ENCODE results near the gene MALL. TPM values are rescaled to one million over a fixed set of nuclear protein-coding genes. Genes with fewer than 3 reads are reported as not detected.

MALL gene
- total and polyA plus RNA-seq, 2 of the 8 experiments (the other 6 are each of a cell fraction or from before 2014, with no cell fraction given) = 3.9 to 8.0 TPM

DNA sequence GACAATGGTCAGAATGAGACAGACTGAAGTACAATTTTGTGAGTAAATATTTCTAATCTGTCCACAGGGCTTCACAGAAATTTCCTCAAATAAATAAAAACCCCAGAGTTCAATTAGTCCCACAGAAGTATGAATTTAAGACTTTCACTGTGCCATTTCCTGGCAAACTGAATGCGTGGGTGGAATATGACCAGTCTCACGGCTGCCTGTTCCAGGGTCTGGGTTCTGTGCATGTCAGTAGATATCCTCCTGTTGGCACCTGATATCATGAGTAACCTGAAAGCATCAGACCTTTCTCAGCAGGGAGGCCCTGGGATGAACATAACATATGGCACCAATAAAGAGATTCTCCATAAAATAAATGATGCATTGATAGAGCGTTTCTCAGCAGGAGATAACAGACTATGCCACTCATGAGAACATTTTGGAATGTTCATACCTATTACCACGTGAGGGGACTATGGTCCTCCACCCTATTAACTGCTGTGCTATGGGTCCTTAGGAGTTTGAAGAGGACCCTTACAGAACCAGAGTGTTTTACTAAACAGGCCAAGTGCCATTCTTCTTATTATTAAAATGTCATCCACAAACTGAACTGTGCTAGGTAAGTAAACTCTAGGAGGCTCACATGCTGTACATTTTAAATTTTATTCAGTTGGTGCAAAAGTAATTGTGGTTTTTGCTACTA, 10.6 kb upstream of the MALL start:
- FAIRE-seq (no peak), DNase-seq (ENCODE audit: low read depth in 1 of 2, low spot score in 2 of 2) (no peak)
- Histone ChIP-seq H3K79me2 (ENCODE audit: control insufficient read depth in 1 of 2, insufficient read depth in 2 of 2, low read length in 2 of 2) (no peaks in the 10 kb centered on the region), H2BK120ac (replicated peaks; ENCODE audit: low read depth, low read length) (no peak overlapping the region), H3K4me2 (ENCODE audit: insufficient read depth in 1 of 2, low read depth in 2 of 2, low read length in 2 of 2) (no peak overlapping the region), H3K9ac (replicated peaks in 1 of 4; ENCODE audit: extremely low read depth in 1 of 4, low read depth in 3 of 4, low read length in 3 of 4) (no peak overlapping the region), H3K4me3 (ENCODE audit: extremely low read depth in 1 of 4, insufficient read depth in 2 of 4, low read depth in 3 of 4, low read length in 4 of 4) (no peak overlapping the region), H3K23me2 (ENCODE audit: low read depth, low read length) (no peaks in the 10 kb centered on the region), H2AK5ac (ENCODE audit: low read depth, low read length) (no peak overlapping the region), H3K36me3 (ENCODE audit: control insufficient read depth in 2 of 4, insufficient read depth in 4 of 4, low read length in 3 of 4) (no peaks in the 10 kb centered on the region), H2BK20ac (ENCODE audit: low read length) (no peak overlapping the region), H2AFZ (ENCODE audit: low read length) (no peak overlapping the region), H3K23ac (ENCODE audit: insufficient read length) (no peak overlapping the region), H3K18ac (ENCODE audit: extremely low read depth, low read length) (no peak overlapping the region), H4K8ac (ENCODE audit: extremely low read depth, insufficient read depth, low read length) (no peak overlapping the region), H2BK15ac (ENCODE audit: low read length) (no peak overlapping the region), H3K14ac (ENCODE audit: insufficient read length) (no peak overlapping the region), H3K9me3 (ENCODE audit: insufficient read depth in 2 of 2, low read depth in 1 of 2, low read length in 1 of 2) (no peaks in the 10 kb centered on the region), H4K5ac (ENCODE audit: insufficient read length, low read depth, low read length) (no peak overlapping the region), H4K91ac (replicated peaks; ENCODE audit: insufficient read length, low read length) (no peak overlapping the region), H3K4ac (replicated peaks; ENCODE audit: insufficient read length, low read depth, low read length) (no peak overlapping the region), H2BK5ac (ENCODE audit: low read depth, low read length) (no peak overlapping the region), H3K4me1 (replicated peaks in 1 of 4; ENCODE audit: control insufficient read depth in 3 of 4, insufficient read depth in 4 of 4, low read length in 3 of 4) (no peaks in the 10 kb centered on the region), H2BK12ac (ENCODE audit: low read depth, low read length) (no peak overlapping the region), H3K79me1 (ENCODE audit: low read depth, low read length) (no peaks in the 10 kb centered on the region), H4K20me1 (replicated peaks in 1 of 2; ENCODE audit: control insufficient read depth in 1 of 2, insufficient read depth in 2 of 2, low read length in 2 of 2) (no peaks in the 10 kb centered on the region), H3K56ac (replicated peaks; ENCODE audit: insufficient read length, low read depth, low read length) (no peak overlapping the region), H3K27me3 (replicated peaks in 1 of 4; ENCODE audit: control insufficient read depth in 3 of 4, extremely low read depth in 1 of 4, insufficient read depth in 3 of 4, low read length in 3 of 4) (no peaks in the 10 kb centered on the region), H3K27ac (ENCODE audit: low read depth, low read length) (no peak overlapping the region)
- WGBS, 2 experiments (ENCODE audit: extremely low coverage in 1 of 2, insufficient coverage in 1 of 2, insufficient read length in 1 of 2, insufficient replicate concordance in 2 of 2, low coverage in 1 of 2, low lambda C conversion rate in 2 of 2, missing lambda C conversion rate in 1 of 2) = 84% methylated on average over 4 of the region's 4 CpGs; no CpG with 5 or more reads in 1 of the 2 experiments
- POLR2A ChIA-PET (ENCODE audit: partially characterized antibody) = no interaction called here
- CTCF ChIA-PET (ENCODE audit: partially characterized antibody) = interaction anchor here (2.6 kb wide), 1 partner anchor 20 kb away, joined by 9 read pairs; no protein-coding TSS in a partner anchor
- TF ChIP-seq KDM4A (IDR thresholded peaks at IDR 0.05; ENCODE audit: low read depth, low read length, severe bottlenecking) = no peak
- TF ChIP-seq, protein P1, sequence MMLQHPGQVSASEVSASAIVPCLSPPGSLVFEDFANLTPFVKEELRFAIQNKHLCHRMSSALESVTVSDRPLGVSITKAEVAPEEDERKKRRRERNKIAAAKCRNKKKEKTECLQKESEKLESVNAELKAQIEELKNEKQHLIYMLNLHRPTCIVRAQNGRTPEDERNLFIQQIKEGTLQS (IDR thresholded peaks at IDR 0.05; ENCODE audit: insufficient read depth, low read depth, low read length) = no peak
- no peak for TF ChIP-seq KDM1A (IDR thresholded peaks at IDR 0.05; ENCODE audit: borderline replicate concordance, low read length)
- no peak for TF ChIP-seq RXRA (IDR thresholded peaks at IDR 0.05; ENCODE audit: insufficient read depth, low read depth, low read length)
- no peak for TF ChIP-seq POLR2A (IDR thresholded peaks at IDR 0.05; ENCODE audit: control extremely low read depth in 1 of 2, low read depth in 2 of 2, low read length in 2 of 2)
- no peak for TF ChIP-seq PHF8 (conservative IDR thresholded peaks at IDR 0.05; ENCODE audit: low read depth, low read length)
- no peak for TF ChIP-seq RNF2 (IDR thresholded peaks at IDR 0.05; ENCODE audit: borderline replicate concordance, low read depth, low read length, missing control alignments, poor library complexity, severe bottlenecking)
- no peak for TF ChIP-seq CEBPB (IDR thresholded peaks at IDR 0.05; ENCODE audit: low read depth, low read length)
- no peak for TF ChIP-seq TAF7 (optimal IDR thresholded peaks at IDR 0.05; ENCODE audit: borderline replicate concordance, low read depth, low read length)
- TF ChIP-seq SP2 (IDR thresholded peaks at IDR 0.05; ENCODE audit: low read length) = no peak
- no peak for TF ChIP-seq TBP (IDR thresholded peaks at IDR 0.05; ENCODE audit: low read depth, low read length)
- TF ChIP-seq BACH1 (IDR thresholded peaks at IDR 0.05; ENCODE audit: low read length) = no peak
- no peak for TF ChIP-seq JUND (IDR thresholded peaks at IDR 0.05; ENCODE audit: low read length)
